HG03066 (cell line): ENCODE data around the gene MDH2.
"Not testable (repeated sequence)": the region's sequence is repeated elsewhere in the genome, so short reads cannot be mapped to it uniquely, and the experiment has no call there.

Experiments
- ATAC-seq: cut with Tn5 transposase; IDR thresholded peaks from one replicate; pipeline ENCODE4 v1.9.1; 2021; ENCODE audit warnings: low read depth; ENCODE audit not compliant: unreplicated experiment

The MDH2 gene

GRCh38 chr7:76069238-76069638, 21.3 kb downstream of the MDH2 start:
- ATAC-seq: no peak

- no peak for ATAC-seq
Observed at GRCh38 chr7:76071316-76072242, 23.7 kb downstream of the MDH2 start.

GRCh38 chr7:76072243-76073148, 24.6 kb downstream of the MDH2 start:
- ATAC-seq: no peak

- ATAC-seq: no peak
Observed at GRCh38 chr7:76073335-76073990, 25.6 kb downstream of the MDH2 start.

GRCh38 chr7:76074306-76074971, 26.5 kb downstream of the MDH2 start:
- no peak for ATAC-seq

- no peak for ATAC-seq
Observed at GRCh38 chr7:76074972-76075370, 27.1 kb downstream of the MDH2 start.

GRCh38 chr7:76076995-76077394, 29.1 kb downstream of the MDH2 start:
- no peak for ATAC-seq

GRCh38 chr7:76077435-76077834, 29.5 kb downstream of the MDH2 start:
- no peak for ATAC-seq

GRCh38 chr7:76080204-76080603, 32.3 kb downstream of the MDH2 start:
- no peak for ATAC-seq

- not testable (repeated sequence) for ATAC-seq
Observed at GRCh38 chr7:76084115-76084514, 36.2 kb downstream of the MDH2 start.

- no peak for ATAC-seq
Observed at GRCh38 chr7:76086070-76086469, 38.2 kb downstream of the MDH2 start.

GRCh38 chr7:76087362-76087791, 39.5 kb downstream of the MDH2 start:
- ATAC-seq: not testable (repeated sequence)

- no peak for ATAC-seq
Observed at GRCh38 chr7:76089865-76090475, 42.1 kb downstream of the MDH2 start.

- ATAC-seq: no peak
Observed at GRCh38 chr7:76091506-76091905, 43.6 kb downstream of the MDH2 start.

GRCh38 chr7:76093531-76093930, 45.6 kb downstream of the MDH2 start:
- ATAC-seq: not testable (repeated sequence)

GRCh38 chr7:76094326-76094725, 46.4 kb downstream of the MDH2 start:
- ATAC-seq: not testable (repeated sequence)

- no peak for ATAC-seq
Observed at GRCh38 chr7:76095908-76096307, 48.0 kb downstream of the MDH2 start.

- ATAC-seq: not testable (repeated sequence)
Observed at GRCh38 chr7:76101693-76102437, 54.0 kb downstream of the MDH2 start.

- not testable (repeated sequence) for ATAC-seq
Observed at GRCh38 chr7:76103788-76104187, 55.9 kb downstream of the MDH2 start.
